HG03175 (cell line): ENCODE results near the gene ESF1.
"Not testable (repeated sequence)": the region's sequence is repeated elsewhere in the genome, so short reads cannot be mapped to it uniquely, and the experiment has no call there.

Experiments
- ATAC-seq: cut with Tn5 transposase; IDR thresholded peaks from one replicate; pipeline ENCODE4 v1.9.1; 2021; ENCODE audit warnings: mild to moderate bottlenecking, moderate library complexity; ENCODE audit not compliant: unreplicated experiment

Gene ESF1

GRCh38 chr20:13788167-13788834, 3.6 kb upstream of the ESF1 start:
- ATAC-seq = peak; percentile 32

- no peak for ATAC-seq
These were observed 1.6 kb upstream of the ESF1 start for GRCh38 chr20:13786143-13786828.

GRCh38 chr20:13784271-13784892, 337 bp downstream of the ESF1 start:
- peak; percentile 6 for ATAC-seq

GRCh38 chr20:13783528-13783927, 1.2 kb downstream of the ESF1 start:
- no peak for ATAC-seq

GRCh38 chr20:13778827-13779226, 5.9 kb downstream of the ESF1 start:
- ATAC-seq = no peak

- ATAC-seq = no peak
These were observed 7.5 kb downstream of the ESF1 start for GRCh38 chr20:13777171-13777601.

- ATAC-seq = no peak
These were observed 8.9 kb downstream of the ESF1 start for GRCh38 chr20:13775867-13776266.

- ATAC-seq = no peak
These were observed 12.2 kb downstream of the ESF1 start for GRCh38 chr20:13772529-13772928.

- ATAC-seq = peak; percentile 55
These were observed 12.8 kb downstream of the ESF1 start for GRCh38 chr20:13771853-13772453.

GRCh38 chr20:13770141-13770540, 14.6 kb downstream of the ESF1 start:
- no peak for ATAC-seq

GRCh38 chr20:13765868-13766416, 18.8 kb downstream of the ESF1 start:
- ATAC-seq = no peak

- ATAC-seq = no peak
These were observed 19.4 kb downstream of the ESF1 start for GRCh38 chr20:13765299-13765698.

GRCh38 chr20:13760451-13760946, 24.2 kb downstream of the ESF1 start:
- ATAC-seq = not testable (repeated sequence)

- no peak for ATAC-seq
These were observed 25.8 kb downstream of the ESF1 start for GRCh38 chr20:13758884-13759283.

GRCh38 chr20:13756551-13756950, 28.2 kb downstream of the ESF1 start:
- ATAC-seq = no peak

- no peak for ATAC-seq
These were observed 28.9 kb downstream of the ESF1 start for GRCh38 chr20:13755809-13756208.

- ATAC-seq = no peak
These were observed 31.2 kb downstream of the ESF1 start for GRCh38 chr20:13753436-13754036.

GRCh38 chr20:13749811-13750210, 34.9 kb downstream of the ESF1 start:
- ATAC-seq = no peak

GRCh38 chr20:13745784-13746183, 38.9 kb downstream of the ESF1 start:
- no peak for ATAC-seq

- ATAC-seq = no peak
These were observed 40.4 kb downstream of the ESF1 start for GRCh38 chr20:13744352-13744751.

GRCh38 chr20:13741879-13742278, 42.8 kb downstream of the ESF1 start:
- no peak for ATAC-seq
